HL-60 (cell line): ENCODE measurements around the gene COG8.
A peak's percentile ranks its signal among the peaks of the same experiment; 100 is the strongest.

Source experiments
- GABPA ChIP-seq: IDR thresholded peaks from 2 replicates; pipeline ENCODE4 v1.6.1; 2012; ENCODE audit warnings: low read depth
- POLR2AphosphoS5 ChIP-seq: IDR thresholded peaks from 2 replicates; pipeline ENCODE4 v1.6.1; 2012; ENCODE audit warnings: low read depth
- SPI1 ChIP-seq: IDR thresholded peaks from 2 replicates; pipeline ENCODE4 v1.6.1; 2012; ENCODE audit warnings: low read depth, mild to moderate bottlenecking, borderline replicate concordance
- TF ChIP-seq, protein P1 (sequence below): IDR thresholded peaks from one replicate; pipeline ENCODE4 v1.5.1; 2011; ENCODE audit warnings: low read length, control low read depth, inconsistent platforms; ENCODE audit not compliant: insufficient read depth

DNA sequence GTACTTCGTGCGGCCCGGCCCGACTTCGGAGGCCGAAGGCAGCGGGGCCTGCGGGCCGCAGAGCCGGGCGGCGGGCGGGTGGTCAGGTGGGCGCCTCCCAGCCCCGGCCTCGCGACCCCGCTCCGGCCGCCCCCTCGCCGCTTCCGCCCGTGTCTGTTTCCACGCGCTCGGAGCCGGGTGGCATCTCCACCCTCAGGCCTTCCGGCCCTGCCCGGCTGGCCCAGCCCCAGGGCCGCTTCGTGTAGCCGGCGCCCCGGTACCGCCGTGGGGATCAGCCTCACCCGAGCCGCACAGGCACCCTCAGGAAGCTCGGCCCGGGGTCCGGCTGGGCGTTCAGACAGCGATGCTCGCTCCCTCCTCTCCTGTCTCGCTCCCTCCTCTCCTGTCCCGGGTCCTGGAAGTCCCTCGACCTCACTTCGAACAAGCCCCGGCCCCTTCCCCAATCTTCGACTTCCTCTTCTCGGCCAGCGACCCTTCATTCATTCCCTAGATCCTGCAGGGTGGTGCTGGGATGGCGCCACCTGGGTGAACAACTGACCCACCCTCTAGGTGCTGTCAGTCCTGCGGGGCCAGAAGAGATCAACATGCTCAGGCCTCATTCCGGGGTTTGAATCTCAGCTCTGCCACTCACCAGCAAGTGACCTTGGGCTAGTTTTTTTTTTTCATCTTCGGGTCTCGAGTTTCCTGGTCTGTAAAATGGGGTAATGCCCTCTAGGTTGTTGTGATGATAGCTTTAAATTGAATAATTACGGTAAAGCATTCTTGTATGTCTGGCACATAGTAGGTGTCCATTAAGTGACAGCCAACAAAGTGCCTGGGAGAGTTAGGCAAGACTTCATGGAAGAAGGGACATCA lies 27.6 kb downstream of the COG8 start:
- TF ChIP-seq, protein P1, sequence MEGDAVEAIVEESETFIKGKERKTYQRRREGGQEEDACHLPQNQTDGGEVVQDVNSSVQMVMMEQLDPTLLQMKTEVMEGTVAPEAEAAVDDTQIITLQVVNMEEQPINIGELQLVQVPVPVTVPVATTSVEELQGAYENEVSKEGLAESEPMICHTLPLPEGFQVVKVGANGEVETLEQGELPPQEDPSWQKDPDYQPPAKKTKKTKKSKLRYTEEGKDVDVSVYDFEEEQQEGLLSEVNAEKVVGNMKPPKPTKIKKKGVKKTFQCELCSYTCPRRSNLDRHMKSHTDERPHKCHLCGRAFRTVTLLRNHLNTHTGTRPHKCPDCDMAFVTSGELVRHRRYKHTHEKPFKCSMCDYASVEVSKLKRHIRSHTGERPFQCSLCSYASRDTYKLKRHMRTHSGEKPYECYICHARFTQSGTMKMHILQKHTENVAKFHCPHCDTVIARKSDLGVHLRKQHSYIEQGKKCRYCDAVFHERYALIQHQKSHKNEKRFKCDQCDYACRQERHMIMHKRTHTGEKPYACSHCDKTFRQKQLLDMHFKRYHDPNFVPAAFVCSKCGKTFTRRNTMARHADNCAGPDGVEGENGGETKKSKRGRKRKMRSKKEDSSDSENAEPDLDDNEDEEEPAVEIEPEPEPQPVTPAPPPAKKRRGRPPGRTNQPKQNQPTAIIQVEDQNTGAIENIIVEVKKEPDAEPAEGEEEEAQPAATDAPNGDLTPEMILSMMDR: no peak
- no peak for TF ChIP-seq POLR2AphosphoS5
- TF ChIP-seq SPI1: peak; percentile 38; the same call in 1 of the 2 replicates
- no peak for TF ChIP-seq GABPA
